Measurements from ENCODE around the gene VARS1. TPM values are rescaled to one million over a fixed set of nuclear protein-coding genes. Genes with fewer than 3 reads are reported as not detected.
A peak's percentile ranks its signal among the peaks of the same experiment; 100 is the strongest.

Gene VARS1
- total and polyA plus RNA-seq, 2 donors (not counting 1 experiment from before 2014, with no cell fraction given), result 16.0 to 53.5 TPM

DNA sequence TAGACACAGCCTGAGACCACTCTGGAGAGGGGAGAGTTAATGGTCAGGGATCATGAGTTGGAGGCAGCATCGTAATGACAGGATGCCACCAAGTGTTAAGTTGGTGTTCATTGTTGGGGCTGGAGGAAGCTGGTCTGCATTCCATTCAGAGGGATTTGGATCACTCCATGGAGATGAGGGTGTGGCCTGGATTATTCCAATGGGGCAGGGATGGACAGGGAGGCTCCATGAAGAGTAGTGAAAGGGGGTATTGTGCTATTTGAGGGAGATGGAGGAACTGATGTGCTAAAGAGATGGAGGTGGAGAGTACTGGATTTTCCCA is 32.0 kb downstream of the VARS1 start:
- Histone ChIP-seq H3K27ac (ENCODE audit: insufficient read depth, low read length) (no peak overlapping the region), H3K27me3 (ENCODE audit: control insufficient read depth, insufficient read depth, low read length) (no peaks in the 10 kb centered on the region), H3K4me2 (ENCODE audit: extremely low read depth, insufficient read depth, low read length) (no peak overlapping the region), H3K79me2 (ENCODE audit: control insufficient read depth, insufficient read depth, low read length) (no peaks in the 10 kb centered on the region), H4K20me1 (ENCODE audit: control insufficient read depth, extremely low read depth, insufficient read depth, low read length) (no peaks in the 10 kb centered on the region), H3K4me1 (ENCODE audit: control insufficient read depth, extremely low read depth, insufficient read depth, low read length) (peaks cover 4% of the 10 kb centered on the region), H3K9me3 (ENCODE audit: control insufficient read depth, insufficient read depth, low read depth, low read length) (no peaks in the 10 kb centered on the region), H2AFZ (ENCODE audit: low read length) (no peak overlapping the region), H3K4me3 (replicated peaks in 1 of 4; ENCODE audit: control extremely low read depth in 1 of 4, insufficient read depth in 1 of 4, low read depth in 3 of 4, low read length in 4 of 4) (no peak overlapping the region), H3K36me3 (ENCODE audit: control insufficient read depth, insufficient read depth, low read length) (peaks cover 5% of the 10 kb centered on the region), H3K9ac (ENCODE audit: insufficient read depth, low read length) (no peak overlapping the region)
- TF ChIP-seq EZH2 (IDR thresholded peaks at IDR 0.05; ENCODE audit: low read length, missing control alignments) (no peak), CTCF (conservative IDR thresholded peaks at IDR 0.05 in 1 of 2, IDR thresholded peaks at IDR 0.05 in 1 of 2; ENCODE audit: low read depth in 1 of 2, low read length in 2 of 2) (no peak)
- DNase-seq (ENCODE audit: low read depth in 2 of 2), result peak; percentile 49 to 59

DNA sequence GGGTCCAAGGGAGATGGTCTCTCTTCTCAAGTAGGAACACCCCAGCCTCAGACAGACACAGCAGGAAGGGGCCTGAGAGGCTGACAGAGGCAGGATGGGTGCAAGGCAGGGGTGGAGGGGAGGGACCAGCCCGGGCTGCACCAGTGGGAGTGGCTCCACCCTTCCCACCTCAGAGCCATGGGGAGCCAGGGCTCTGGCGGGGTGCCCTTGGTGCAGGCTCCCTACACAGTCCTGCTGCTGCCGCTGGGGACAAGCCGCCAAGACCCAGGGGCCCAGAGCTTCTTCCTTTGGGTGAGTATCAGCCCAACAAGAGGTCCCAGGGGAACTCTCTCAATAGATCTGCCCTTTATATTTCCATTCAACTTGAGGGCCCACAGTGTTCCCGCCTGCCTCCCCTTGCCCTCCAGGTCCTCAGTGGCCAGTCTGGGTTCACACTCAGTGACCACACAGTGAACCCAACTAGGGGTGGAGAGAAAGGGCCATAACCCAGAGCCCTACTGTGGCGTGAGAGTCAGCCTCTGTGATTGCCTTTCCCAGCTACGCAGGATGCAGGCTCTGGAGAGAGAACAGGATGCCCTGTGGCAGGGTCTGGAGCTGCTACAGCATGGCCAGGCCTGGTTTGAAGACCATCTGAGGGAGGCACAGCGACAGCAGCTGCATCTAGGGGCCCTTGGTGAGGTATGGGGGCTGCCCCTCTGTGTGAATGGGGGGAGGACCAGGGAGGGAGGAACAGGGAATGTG is 32.5 kb downstream of the VARS1 start:
- Histone ChIP-seq H3K9me3 (ENCODE audit: control insufficient read depth, insufficient read depth, low read depth, low read length) (no peaks in the 10 kb centered on the region), H3K36me3 (ENCODE audit: control insufficient read depth, insufficient read depth, low read length) (peaks cover 7% of the 10 kb centered on the region), H3K4me2 (ENCODE audit: extremely low read depth, insufficient read depth, low read length) (no peak overlapping the region), H4K20me1 (ENCODE audit: control insufficient read depth, extremely low read depth, insufficient read depth, low read length) (no peaks in the 10 kb centered on the region), H3K27ac (ENCODE audit: insufficient read depth, low read length) (no peak overlapping the region), H3K4me3 (replicated peaks in 1 of 4; ENCODE audit: control extremely low read depth in 1 of 4, insufficient read depth in 1 of 4, low read depth in 3 of 4, low read length in 4 of 4) (no peak overlapping the region), H3K79me2 (ENCODE audit: control insufficient read depth, insufficient read depth, low read length) (no peaks in the 10 kb centered on the region), H3K9ac (ENCODE audit: insufficient read depth, low read length) (no peak overlapping the region), H3K27me3 (ENCODE audit: control insufficient read depth, insufficient read depth, low read length) (no peaks in the 10 kb centered on the region), H2AFZ (ENCODE audit: low read length) (no peak overlapping the region), H3K4me1 (ENCODE audit: control insufficient read depth, extremely low read depth, insufficient read depth, low read length) (peaks cover 4% of the 10 kb centered on the region)
- TF ChIP-seq EZH2 (IDR thresholded peaks at IDR 0.05; ENCODE audit: low read length, missing control alignments) (no peak), CTCF (conservative IDR thresholded peaks at IDR 0.05 in 1 of 2, IDR thresholded peaks at IDR 0.05 in 1 of 2; ENCODE audit: low read depth in 1 of 2, low read length in 2 of 2) (no peak)
- no peak for DNase-seq (ENCODE audit: low read depth in 2 of 2)

DNA sequence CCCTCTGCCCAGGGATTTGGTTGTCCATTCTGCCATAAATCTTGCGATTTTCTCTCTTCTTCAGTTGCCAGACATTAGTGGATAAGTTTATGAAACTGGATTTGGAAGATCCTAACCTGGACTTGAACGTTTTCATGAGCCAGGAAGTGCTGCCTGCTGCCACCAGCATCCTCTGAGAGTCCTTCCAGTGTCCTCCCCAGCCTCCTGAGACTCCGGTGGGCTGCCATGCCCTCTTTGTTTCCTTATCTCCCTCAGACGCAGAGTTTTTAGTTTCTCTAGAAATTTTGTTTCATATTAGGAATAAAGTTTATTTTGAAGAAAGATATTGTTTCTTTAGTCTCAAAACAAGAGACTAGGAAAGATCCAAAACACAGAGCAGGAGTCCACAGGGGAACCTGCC is 33.2 kb downstream of the VARS1 start, which contains the start of gene SAPCD1:
TSS of gene SAPCD1 (plus strand) at position 301 of the 400 bp plus-strand sequence. CDS start 399 bp downstream, outside the sequence.
- DNase-seq (ENCODE audit: low read depth in 2 of 2), result no peak
- H3K27me3 ChIP-seq (ENCODE audit: control insufficient read depth, insufficient read depth, low read length), result no peaks in the 10 kb centered on the region
- H3K9ac ChIP-seq (ENCODE audit: insufficient read depth, low read length), result no peak within 1 kb of the TSS
- no peak within 1 kb of the TSS for H3K4me2 ChIP-seq (ENCODE audit: extremely low read depth, insufficient read depth, low read length)
- H3K4me1 ChIP-seq (ENCODE audit: control insufficient read depth, extremely low read depth, insufficient read depth, low read length), result peaks cover 4% of the 10 kb centered on the region
- no peak within 1 kb of the TSS for H3K4me3 ChIP-seq (replicated peaks in 1 of 4; ENCODE audit: control extremely low read depth in 1 of 4, insufficient read depth in 1 of 4, low read depth in 3 of 4, low read length in 4 of 4)
- no peak for TF ChIP-seq EZH2 (IDR thresholded peaks at IDR 0.05; ENCODE audit: low read length, missing control alignments)
- no peak for TF ChIP-seq CTCF (conservative IDR thresholded peaks at IDR 0.05 in 1 of 2, IDR thresholded peaks at IDR 0.05 in 1 of 2; ENCODE audit: low read depth in 1 of 2, low read length in 2 of 2)
- H2AFZ ChIP-seq (ENCODE audit: low read length), result no peak within 1 kb of the TSS
- H4K20me1 ChIP-seq (ENCODE audit: control insufficient read depth, extremely low read depth, insufficient read depth, low read length), result no peaks in the 10 kb centered on the region
- no peaks in the 10 kb centered on the region for H3K79me2 ChIP-seq (ENCODE audit: control insufficient read depth, insufficient read depth, low read length)
- H3K27ac ChIP-seq (ENCODE audit: insufficient read depth, low read length), result no peak within 1 kb of the TSS
- peaks cover 7% of the 10 kb centered on the region for H3K36me3 ChIP-seq (ENCODE audit: control insufficient read depth, insufficient read depth, low read length)
- no peaks in the 10 kb centered on the region for H3K9me3 ChIP-seq (ENCODE audit: control insufficient read depth, insufficient read depth, low read depth, low read length)
